Posterior vena cava (tissue), 2 donors: ENCODE results near the gene AKAP4. TPM values are rescaled to one million over a fixed set of nuclear protein-coding genes. Genes with fewer than 3 reads are reported as not detected.

Experiments used
- DNase-seq: peaks from one replicate; pipeline ENCODE4 v3.0.0-alpha.2; 2020; ENCODE audit warnings: low spot score
- intact Hi-C, 2 donors: fragments of 100-400 bp; cut with DNase I; formaldehyde crosslinking; loops; one replicate each; pipeline versions ENCODE4 v1.14.1 to v1.14.2; 2022 to 2023
- total RNA-seq, 2 donors: library from RNA; stranded (reverse); fragmentation: NEBNext Ultra II Directional; extraction: Animal tissue kit (Norgen Biotek cat#: 25700); gene quantifications; one replicate each; pipeline ENCODE4 v1.2.1, GENCODE V29; 2021
- donor health status: DM: yes; HTN: yes; CAD: no.
- donor health status: DM: yes; HTN: yes; CAD: no.

The AKAP4 gene
- total RNA-seq, 2 donors from 2014 or later, result not detected

DNA sequence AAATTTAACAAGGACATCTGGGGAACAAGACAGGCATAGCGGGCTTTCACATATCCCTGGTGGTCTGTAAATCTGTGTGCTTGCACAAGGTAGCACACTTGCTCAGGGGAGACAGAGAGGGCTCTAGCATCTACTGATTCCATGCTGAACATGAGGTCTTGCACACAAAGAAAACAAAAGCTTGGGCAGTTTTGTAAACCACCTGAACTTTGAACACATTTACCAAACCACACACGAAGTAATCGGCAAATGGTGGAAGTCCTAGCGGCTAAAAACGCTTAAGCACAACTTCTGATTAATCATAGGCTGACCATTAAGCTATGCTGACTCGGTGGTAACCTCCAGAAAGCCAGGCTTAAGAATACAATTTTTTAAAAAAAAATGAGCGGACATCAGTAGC is 52.8 kb downstream of the AKAP4 start:
- intact Hi-C loops, result no loop called here
- DNase-seq, result no peak

Other genes with a start within 250 kb of the AKAP4 start
- 1 to 10 TPM in 1 of 2 donors, under 1 TPM in 1; 0.76 to 1.4 TPM for gene CCNB3, start 3.8 kb upstream of the AKAP4 start, total RNA-seq